OCI-LY7 (cell line): ENCODE results near the gene FRMD7.

Experiments used
- CTCF ChIP-seq: fragments of 200-600 bp; sonication (generic); conservative IDR thresholded peaks from 2 replicates; pipeline ENCODE4 v1.5.1; 2014; ENCODE audit warnings: mild to moderate bottlenecking, antibody characterized with exemption, low read length, moderate library complexity, mixed read lengths
- EZH2phosphoT487 ChIP-seq: fragments of 200-600 bp; sonication (generic); IDR thresholded peaks from 2 replicates; pipeline ENCODE4 v1.6.1; 2018; ENCODE audit warnings: low read depth, borderline replicate concordance, mild to moderate bottlenecking, mixed run types, antibody characterized with exemption, low read length, moderate library complexity, mixed read lengths

DNA sequence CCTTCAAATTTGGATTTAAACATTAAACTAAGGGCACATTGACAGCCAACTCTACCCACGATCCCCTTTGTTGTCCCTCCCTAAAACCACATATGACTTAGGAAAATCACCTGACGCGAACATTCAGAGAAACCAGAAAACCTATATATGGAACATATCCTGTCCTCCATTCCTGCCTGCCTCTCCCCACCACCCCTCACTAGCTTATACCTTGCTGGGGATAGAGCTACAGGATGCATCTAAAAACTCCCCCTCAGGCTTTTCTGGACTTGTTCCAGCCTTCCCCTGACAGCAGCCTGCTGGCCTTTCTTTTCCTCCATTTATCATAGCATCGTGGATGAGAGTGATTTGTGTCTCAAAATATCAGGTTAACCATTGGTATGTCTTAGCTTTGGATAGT is 96.0 kb downstream of the FRMD7 start:
- TF ChIP-seq CTCF: no peak
- no peak for TF ChIP-seq EZH2phosphoT487
